HL-60 (cell line): ENCODE results near the gene KRTAP5-3.

Source experiments
- CTCF ChIP-seq: IDR thresholded peaks from one replicate; pipeline ENCODE4 v1.5.1; 2011; ENCODE audit warnings: low read length, control low read depth, inconsistent platforms; ENCODE audit not compliant: insufficient read depth
- GABPA ChIP-seq: IDR thresholded peaks from 2 replicates; pipeline ENCODE4 v1.6.1; 2012; ENCODE audit warnings: low read depth

GRCh38 chr11:1650918-1651262 lies 42.6 kb upstream of the KRTAP5-3 start:
- TF ChIP-seq CTCF = no peak
- no peak for TF ChIP-seq GABPA
